ENCODE measurements around the gene NRG2. TPM values are rescaled to one million over a fixed set of nuclear protein-coding genes. Genes with fewer than 3 reads are reported as not detected.

Gene NRG2
- polyA plus RNA-seq, 2 of the 4 experiments (the other 2 are of a cell fraction), result 1.0 to 1.1 TPM

GRCh38 chr5:140005145-140005591 lies 37.9 kb downstream of the NRG2 start:
- TF ChIP-seq MAX (IDR thresholded peaks at IDR 0.05) (no peak), KDM1A (IDR thresholded peaks at IDR 0.05; ENCODE audit: low read depth) (no peak), CBX8 (IDR thresholded peaks at IDR 0.05) (no peak), RNF2 (IDR thresholded peaks at IDR 0.05; ENCODE audit: borderline replicate concordance, low read depth) (no peak), NR3C1 (IDR thresholded peaks at IDR 0.05) (no peak), MAFK (IDR thresholded peaks at IDR 0.05; ENCODE audit: partially characterized antibody) (no peak), EHF (CRISPR knock-in tag; IDR thresholded peaks at IDR 0.05) (no peak), ZC3H11A (IDR thresholded peaks at IDR 0.05) (no peak), HOXB13 (CRISPR knock-in tag; IDR thresholded peaks at IDR 0.05; ENCODE audit: low read depth) (no peak), PBX3 (IDR thresholded peaks at IDR 0.05) (no peak), CEBPB (IDR thresholded peaks at IDR 0.05) (no peak), ESRRA (IDR thresholded peaks at IDR 0.05; ENCODE audit: borderline replicate concordance, low read length) (no peak), JUNB (IDR thresholded peaks at IDR 0.05) (no peak), TFCP2L1 (CRISPR knock-in tag; IDR thresholded peaks at IDR 0.05) (no peak), JUN (IDR thresholded peaks at IDR 0.05) (no peak), FOSL2 (IDR thresholded peaks at IDR 0.05) (no peak), FOSL2 (CRISPR knock-in tag; IDR thresholded peaks at IDR 0.05) (no peak), ELK1 (IDR thresholded peaks at IDR 0.05; ENCODE audit: low read depth, low read length) (no peak)
- TF ChIP-seq, protein P1, sequence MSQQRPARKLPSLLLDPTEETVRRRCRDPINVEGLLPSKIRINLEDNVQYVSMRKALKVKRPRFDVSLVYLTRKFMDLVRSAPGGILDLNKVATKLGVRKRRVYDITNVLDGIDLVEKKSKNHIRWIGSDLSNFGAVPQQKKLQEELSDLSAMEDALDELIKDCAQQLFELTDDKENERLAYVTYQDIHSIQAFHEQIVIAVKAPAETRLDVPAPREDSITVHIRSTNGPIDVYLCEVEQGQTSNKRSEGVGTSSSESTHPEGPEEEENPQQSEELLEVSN (IDR thresholded peaks at IDR 0.05; ENCODE audit: borderline replicate concordance, low read depth), result no peak
- TF ChIP-seq, protein P2, sequence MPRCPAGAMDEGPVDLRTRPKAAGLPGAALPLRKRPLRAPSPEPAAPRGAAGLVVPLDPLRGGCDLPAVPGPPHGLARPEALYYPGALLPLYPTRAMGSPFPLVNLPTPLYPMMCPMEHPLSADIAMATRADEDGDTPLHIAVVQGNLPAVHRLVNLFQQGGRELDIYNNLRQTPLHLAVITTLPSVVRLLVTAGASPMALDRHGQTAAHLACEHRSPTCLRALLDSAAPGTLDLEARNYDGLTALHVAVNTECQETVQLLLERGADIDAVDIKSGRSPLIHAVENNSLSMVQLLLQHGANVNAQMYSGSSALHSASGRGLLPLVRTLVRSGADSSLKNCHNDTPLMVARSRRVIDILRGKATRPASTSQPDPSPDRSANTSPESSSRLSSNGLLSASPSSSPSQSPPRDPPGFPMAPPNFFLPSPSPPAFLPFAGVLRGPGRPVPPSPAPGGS (IDR thresholded peaks at IDR 0.05), result no peak
- no peaks in the 10 kb centered on the region for H3K9me3 ChIP-seq
- no peaks in the 10 kb centered on the region for H3K4me1 ChIP-seq
- ATAC-seq (0 out of 6 replicates have a peak, but pooled peaks of 1 of the 2 experiments have one; percentile 24), DNase-seq (ENCODE audit: low read depth in 1 of 2, low spot score in 1 of 2) (no peak), FAIRE-seq (no peak)
- H3K4me3 ChIP-seq, result no peak overlapping the region
- no peak overlapping the region for H3K27ac ChIP-seq
- ChIA-PET CTCF (interaction anchor here (1.1 to 1.4 kb wide), 3 partner anchors 13 to 141 kb away, joined by 3 to 4 read pairs (median 4); no protein-coding TSS in a partner anchor), POLR2A (no interaction called here)
- H3K4me2 ChIP-seq, result no peak overlapping the region
- WGBS (ENCODE audit: missing lambda C conversion rate), result 41% methylated on average over 4 of the region's 4 CpGs

DNA sequence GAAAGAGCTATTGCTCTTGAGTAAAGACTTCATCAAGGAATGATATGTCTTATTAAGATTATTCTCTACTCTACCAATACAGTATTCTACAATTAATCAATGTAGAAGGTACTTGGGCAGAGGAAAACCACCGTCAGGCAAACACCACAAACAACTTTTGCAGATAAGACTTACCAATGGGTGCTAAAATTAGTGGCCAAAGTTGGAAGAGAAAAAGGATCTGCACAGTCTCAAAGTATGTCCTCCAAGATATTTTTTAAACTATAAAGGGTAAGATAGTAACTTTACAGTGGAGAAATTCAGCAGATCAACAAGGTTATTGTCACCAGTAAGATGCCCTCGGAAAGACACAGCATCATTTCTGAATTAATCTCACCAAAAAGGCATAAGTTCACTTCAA lies 38.9 kb downstream of the NRG2 start:
- ATAC-seq (no peak), DNase-seq (ENCODE audit: low read depth in 1 of 2, low spot score in 1 of 2) (no peak), FAIRE-seq (no peak)
- POLR2A ChIA-PET, result no interaction called here
- Histone ChIP-seq H3K27ac (no peak overlapping the region), H3K4me3 (no peak overlapping the region), H3K4me2 (no peak overlapping the region), H3K4me1 (no peaks in the 10 kb centered on the region), H3K9me3 (no peaks in the 10 kb centered on the region)
- CTCF ChIA-PET, result interaction anchor here (1.2 kb wide), 1 partner anchor 347 kb away, joined by 3 read pairs; no protein-coding TSS in a partner anchor
- no peak for TF ChIP-seq FOSL2 (IDR thresholded peaks at IDR 0.05)
- TF ChIP-seq FOSL2 (CRISPR knock-in tag; IDR thresholded peaks at IDR 0.05), result no peak
- no peak for TF ChIP-seq GATA3 (IDR thresholded peaks at IDR 0.05; ENCODE audit: borderline replicate concordance)
- no peak for TF ChIP-seq ZSCAN20 (CRISPR knock-in tag; IDR thresholded peaks at IDR 0.05)
- no peak for TF ChIP-seq ZC3H11A (IDR thresholded peaks at IDR 0.05)
- TF ChIP-seq EP300 (IDR thresholded peaks at IDR 0.05), result no peak
- no peak for TF ChIP-seq JUN (IDR thresholded peaks at IDR 0.05)
- TF ChIP-seq SMC3 (IDR thresholded peaks at IDR 0.05), result no peak
- TF ChIP-seq NR3C1 (IDR thresholded peaks at IDR 0.05), result no peak
- TF ChIP-seq RAD21 (conservative IDR thresholded peaks at IDR 0.05 in 1 of 2, IDR thresholded peaks at IDR 0.05 in 1 of 2), result no peak
- TF ChIP-seq MAFK (IDR thresholded peaks at IDR 0.05; ENCODE audit: partially characterized antibody), result no peak
- no peak for TF ChIP-seq MAX (IDR thresholded peaks at IDR 0.05)
- no peak for TF ChIP-seq ESRRA (IDR thresholded peaks at IDR 0.05; ENCODE audit: borderline replicate concordance, low read length)
- TF ChIP-seq, protein P1 (IDR thresholded peaks at IDR 0.05; ENCODE audit: borderline replicate concordance, low read depth), result no peak
- no peak for TF ChIP-seq CBX8 (IDR thresholded peaks at IDR 0.05)
- no peak for TF ChIP-seq MYC (IDR thresholded peaks at IDR 0.05; ENCODE audit: borderline replicate concordance, low read length)
- no peak for TF ChIP-seq CBX2 (IDR thresholded peaks at IDR 0.05; ENCODE audit: borderline replicate concordance, low read depth)
- WGBS (ENCODE audit: missing lambda C conversion rate), result 23% methylated on average over 2 of the region's 2 CpGs

All from A549 (cell line).